Muscle layer of colon (tissue), 2 donors: ENCODE results near the gene CDH24.

Source experiments
- H3K27ac ChIP-seq: one replicate; pipeline ENCODE4 v1.7.0; 2013; ENCODE audit warnings: low read depth, mild to moderate bottlenecking, low read length, moderate library complexity
- H3K27me3 ChIP-seq, 2 donors: one replicate each; pipeline ENCODE4 v1.7.0; 2013; ENCODE audit warnings: low read length in 2 of 2, mild to moderate bottlenecking in 2 of 2; ENCODE audit not compliant: insufficient read depth in 2 of 2, control insufficient read depth in 1 of 2
- H3K36me3 ChIP-seq: one replicate; pipeline ENCODE4 v1.7.0; 2013; ENCODE audit warnings: mild to moderate bottlenecking, low read length; ENCODE audit not compliant: insufficient read depth
- H3K4me1 ChIP-seq: one replicate; pipeline ENCODE4 v1.7.0; 2013; ENCODE audit warnings: mild to moderate bottlenecking, low read length; ENCODE audit not compliant: insufficient read depth
- H3K4me3 ChIP-seq, 2 donors: one replicate each; pipeline ENCODE4 v1.7.0; 2013; ENCODE audit warnings: low read length in 2 of 2, low read depth in 1 of 2, mild to moderate bottlenecking in 1 of 2, moderate library complexity in 1 of 2
- H3K9ac ChIP-seq: one replicate; pipeline ENCODE4 v1.7.0; 2013; ENCODE audit warnings: low read length
- H3K9me3 ChIP-seq: one replicate; pipeline ENCODE4 v1.7.0; 2013; ENCODE audit warnings: mild to moderate bottlenecking, low read length
- donor health status: abdominal sarcoma.
- donor health status: Adenocarcinoma of cecum.

CDH24 gene

GRCh38 chr14:23047751-23048693 lies 9.3 kb downstream of the CDH24 start:
- no peak overlapping the region for H3K9ac ChIP-seq
- no peak overlapping the region for H3K4me3 ChIP-seq
- H3K36me3 ChIP-seq = no peaks in the 10 kb centered on the region
- no peaks in the 10 kb centered on the region for H3K9me3 ChIP-seq
- no peaks in the 10 kb centered on the region for H3K4me1 ChIP-seq
- no peak overlapping the region for H3K27ac ChIP-seq
- H3K27me3 ChIP-seq = no peaks in the 10 kb centered on the region

GRCh38 chr14:23047034-23047634 lies 10.2 kb downstream of the CDH24 start:
- H3K27ac ChIP-seq = no peak overlapping the region
- no peaks in the 10 kb centered on the region for H3K4me1 ChIP-seq
- no peak overlapping the region for H3K9ac ChIP-seq
- H3K27me3 ChIP-seq = no peaks in the 10 kb centered on the region
- H3K36me3 ChIP-seq = no peaks in the 10 kb centered on the region
- no peaks in the 10 kb centered on the region for H3K9me3 ChIP-seq
- no peak overlapping the region for H3K4me3 ChIP-seq

GRCh38 chr14:23045419-23046357 lies 11.6 kb downstream of the CDH24 start:
- H3K27ac ChIP-seq = no peak overlapping the region
- H3K4me3 ChIP-seq = no peak overlapping the region
- H3K27me3 ChIP-seq = no peaks in the 10 kb centered on the region
- H3K9me3 ChIP-seq = no peaks in the 10 kb centered on the region
- no peaks in the 10 kb centered on the region for H3K4me1 ChIP-seq
- no peak overlapping the region for H3K9ac ChIP-seq
- no peaks in the 10 kb centered on the region for H3K36me3 ChIP-seq

GRCh38 chr14:23044840-23045239 lies 12.5 kb downstream of the CDH24 start:
- Histone ChIP-seq H3K9ac (no peak overlapping the region), H3K36me3 (no peaks in the 10 kb centered on the region), H3K27me3 (no peaks in the 10 kb centered on the region), H3K4me1 (no peaks in the 10 kb centered on the region), H3K9me3 (no peaks in the 10 kb centered on the region), H3K27ac (no peak overlapping the region), H3K4me3 (no peak overlapping the region)

GRCh38 chr14:23043754-23044153 lies 13.6 kb downstream of the CDH24 start:
- Histone ChIP-seq H3K9me3 (no peaks in the 10 kb centered on the region), H3K36me3 (no peaks in the 10 kb centered on the region), H3K27ac (no peak overlapping the region), H3K4me1 (no peaks in the 10 kb centered on the region), H3K4me3 (no peak overlapping the region), H3K27me3 (no peaks in the 10 kb centered on the region), H3K9ac (no peak overlapping the region)

GRCh38 chr14:23043145-23043544 lies 14.2 kb downstream of the CDH24 start:
- H3K36me3 ChIP-seq = no peaks in the 10 kb centered on the region

GRCh38 chr14:23042162-23042965 lies 15.0 kb downstream of the CDH24 start, which contains the start of gene PSMB11:
Gene PSMB11 (plus strand): TSS chr14:23042212. CDS start chr14:23042226, 14 bp downstream.
- Histone ChIP-seq H3K4me3 (no peak within 1 kb of the TSS), H3K9ac (no peak within 1 kb of the TSS), H3K27ac (no peak within 1 kb of the TSS), H3K36me3 (no peaks in the 10 kb centered on the region), H3K27me3 (no peaks in the 10 kb centered on the region), H3K9me3 (no peaks in the 10 kb centered on the region), H3K4me1 (no peaks in the 10 kb centered on the region)

More at GRCh38 chr14:23043145-23043544, 14.2 kb downstream of the CDH24 start:
- Histone ChIP-seq H3K27me3 (no peaks in the 10 kb centered on the region), H3K27ac (no peak overlapping the region), H3K4me1 (no peaks in the 10 kb centered on the region), H3K9ac (no peak overlapping the region), H3K9me3 (no peaks in the 10 kb centered on the region), H3K4me3 (no peak overlapping the region)

- H3K36me3 ChIP-seq = no peaks in the 10 kb centered on the region
- H3K9ac ChIP-seq = no peak overlapping the region
- no peaks in the 10 kb centered on the region for H3K4me1 ChIP-seq
- H3K27me3 ChIP-seq = no peaks in the 10 kb centered on the region
- no peak overlapping the region for H3K4me3 ChIP-seq
- H3K9me3 ChIP-seq = no peaks in the 10 kb centered on the region
- H3K27ac ChIP-seq = no peak overlapping the region
Observed at GRCh38 chr14:23041729-23042128, 15.6 kb downstream of the CDH24 start.

GRCh38 chr14:23040100-23040499 lies 17.2 kb downstream of the CDH24 start:
- H3K36me3 ChIP-seq = no peaks in the 10 kb centered on the region
- H3K27ac ChIP-seq = no peak overlapping the region
- H3K4me3 ChIP-seq = no peak overlapping the region
- no peaks in the 10 kb centered on the region for H3K9me3 ChIP-seq
- H3K4me1 ChIP-seq = no peaks in the 10 kb centered on the region
- H3K27me3 ChIP-seq = no peaks in the 10 kb centered on the region
- no peak overlapping the region for H3K9ac ChIP-seq

GRCh38 chr14:23035303-23036144 lies 21.8 kb downstream of the CDH24 start:
- no peak overlapping the region for H3K9ac ChIP-seq
- peak overlapping the region; percentile 93 for H3K27ac ChIP-seq
- H3K4me1 ChIP-seq = peaks cover 12% of the 10 kb centered on the region
- H3K4me3 ChIP-seq = peak overlapping the region; percentile 48 to 83
- H3K27me3 ChIP-seq = no peaks in the 10 kb centered on the region
- H3K36me3 ChIP-seq = peaks cover 25% of the 10 kb centered on the region
- no peaks in the 10 kb centered on the region for H3K9me3 ChIP-seq
